Fibroblast of lung (primary cell): ENCODE results near the gene SEC22A.

ENCODE experiments used
- EZH2 ChIP-seq: IDR thresholded peaks from 2 replicates; pipeline ENCODE4 v1.5.1; 2012; ENCODE audit warnings: low read length, control low read depth, mild to moderate bottlenecking; ENCODE audit errors: missing control alignments
- TF ChIP-seq, protein P1 (sequence below), 2 donors: IDR thresholded peaks in 1 of 2; conservative IDR thresholded peaks in 1 of 2; 1 replicate in 1 of 2; 2 replicates in 1 of 2; pipeline ENCODE4 v1.5.1; 2011 to 2012; ENCODE audit warnings: low read length in 2 of 2, control low read depth in 1 of 2, inconsistent platforms in 1 of 2, low read depth in 1 of 2, mild to moderate bottlenecking in 1 of 2

DNA sequence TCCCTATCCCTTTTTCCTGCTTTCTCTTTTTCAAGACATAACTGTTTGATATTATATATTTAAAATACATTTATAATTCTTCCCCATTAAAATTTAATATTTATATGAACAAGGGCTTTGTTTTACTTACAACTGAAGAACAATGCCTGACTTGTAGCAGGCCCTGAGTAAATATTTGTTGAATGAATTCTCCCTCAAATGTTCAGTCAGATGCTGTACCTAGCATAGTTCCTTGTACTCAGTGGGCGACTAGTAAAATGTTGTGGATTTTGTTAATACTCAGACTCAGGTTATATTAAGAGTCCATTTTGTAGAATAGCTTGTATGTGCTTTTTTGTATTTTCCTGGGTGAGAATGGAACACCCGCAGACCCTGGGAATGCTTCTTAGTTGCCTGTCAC lies 69.1 kb downstream of the SEC22A start:
- TF ChIP-seq, protein P1, sequence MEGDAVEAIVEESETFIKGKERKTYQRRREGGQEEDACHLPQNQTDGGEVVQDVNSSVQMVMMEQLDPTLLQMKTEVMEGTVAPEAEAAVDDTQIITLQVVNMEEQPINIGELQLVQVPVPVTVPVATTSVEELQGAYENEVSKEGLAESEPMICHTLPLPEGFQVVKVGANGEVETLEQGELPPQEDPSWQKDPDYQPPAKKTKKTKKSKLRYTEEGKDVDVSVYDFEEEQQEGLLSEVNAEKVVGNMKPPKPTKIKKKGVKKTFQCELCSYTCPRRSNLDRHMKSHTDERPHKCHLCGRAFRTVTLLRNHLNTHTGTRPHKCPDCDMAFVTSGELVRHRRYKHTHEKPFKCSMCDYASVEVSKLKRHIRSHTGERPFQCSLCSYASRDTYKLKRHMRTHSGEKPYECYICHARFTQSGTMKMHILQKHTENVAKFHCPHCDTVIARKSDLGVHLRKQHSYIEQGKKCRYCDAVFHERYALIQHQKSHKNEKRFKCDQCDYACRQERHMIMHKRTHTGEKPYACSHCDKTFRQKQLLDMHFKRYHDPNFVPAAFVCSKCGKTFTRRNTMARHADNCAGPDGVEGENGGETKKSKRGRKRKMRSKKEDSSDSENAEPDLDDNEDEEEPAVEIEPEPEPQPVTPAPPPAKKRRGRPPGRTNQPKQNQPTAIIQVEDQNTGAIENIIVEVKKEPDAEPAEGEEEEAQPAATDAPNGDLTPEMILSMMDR (conservative IDR thresholded peaks at IDR 0.05 in 1 of 2, IDR thresholded peaks at IDR 0.05 in 1 of 2; ENCODE audit: low read depth in 1 of 2, low read length in 2 of 2): no peak
- no peak for TF ChIP-seq EZH2
